ENCODE measurements around the gene PAK1. TPM values are rescaled to one million over a fixed set of nuclear protein-coding genes. Genes with fewer than 3 reads are reported as not detected.

The PAK1 gene
- total RNA-seq, 1 experiment from 2014 or later: 80.0 TPM

DNA sequence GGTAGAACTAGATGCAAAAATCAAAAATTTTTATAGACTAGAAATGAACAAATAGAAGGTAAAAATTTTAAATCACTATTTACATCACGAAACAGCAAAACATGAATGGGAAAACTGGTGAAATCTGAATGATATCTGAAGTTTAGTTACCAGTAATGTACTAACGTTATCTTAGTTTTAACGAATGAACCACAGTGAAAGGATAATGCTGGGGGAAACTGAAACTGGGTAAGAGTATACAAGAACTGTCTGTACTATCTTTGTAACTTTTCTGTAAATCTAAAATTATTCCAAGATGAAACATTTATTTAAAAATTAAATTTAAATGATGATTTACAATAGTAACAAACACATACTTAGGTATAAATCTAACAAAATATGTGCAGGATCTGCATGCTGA, 179.9 kb downstream of the PAK1 start:
- no peak overlapping the region for H3K4me3 ChIP-seq
- no peak for DNase-seq
- no peak overlapping the region for H3K4me2 ChIP-seq
- H4K20me1 ChIP-seq (ENCODE audit: insufficient read depth): no peaks in the 10 kb centered on the region
- H3K79me2 ChIP-seq (ENCODE audit: low read depth): no peaks in the 10 kb centered on the region
- H3K9me2 ChIP-seq (ENCODE audit: insufficient read depth): no peaks in the 10 kb centered on the region
- H3F3A ChIP-seq (ENCODE audit: insufficient read depth, low read depth): peaks cover 11% of the 10 kb centered on the region
- TF ChIP-seq, protein P1, sequence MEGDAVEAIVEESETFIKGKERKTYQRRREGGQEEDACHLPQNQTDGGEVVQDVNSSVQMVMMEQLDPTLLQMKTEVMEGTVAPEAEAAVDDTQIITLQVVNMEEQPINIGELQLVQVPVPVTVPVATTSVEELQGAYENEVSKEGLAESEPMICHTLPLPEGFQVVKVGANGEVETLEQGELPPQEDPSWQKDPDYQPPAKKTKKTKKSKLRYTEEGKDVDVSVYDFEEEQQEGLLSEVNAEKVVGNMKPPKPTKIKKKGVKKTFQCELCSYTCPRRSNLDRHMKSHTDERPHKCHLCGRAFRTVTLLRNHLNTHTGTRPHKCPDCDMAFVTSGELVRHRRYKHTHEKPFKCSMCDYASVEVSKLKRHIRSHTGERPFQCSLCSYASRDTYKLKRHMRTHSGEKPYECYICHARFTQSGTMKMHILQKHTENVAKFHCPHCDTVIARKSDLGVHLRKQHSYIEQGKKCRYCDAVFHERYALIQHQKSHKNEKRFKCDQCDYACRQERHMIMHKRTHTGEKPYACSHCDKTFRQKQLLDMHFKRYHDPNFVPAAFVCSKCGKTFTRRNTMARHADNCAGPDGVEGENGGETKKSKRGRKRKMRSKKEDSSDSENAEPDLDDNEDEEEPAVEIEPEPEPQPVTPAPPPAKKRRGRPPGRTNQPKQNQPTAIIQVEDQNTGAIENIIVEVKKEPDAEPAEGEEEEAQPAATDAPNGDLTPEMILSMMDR (conservative IDR thresholded peaks at IDR 0.05): no peak
- no peak for TF ChIP-seq EZH2 (IDR thresholded peaks at IDR 0.05; ENCODE audit: low read depth)
- no TSS peak for BruUV-seq (replicated peaks)
- H2AFZ ChIP-seq: no peak overlapping the region
- POLR2A ChIA-PET (ENCODE audit: unreplicated experiment): no interaction called here
- no peak overlapping the region for H3K27ac ChIP-seq
- H3K27me3 ChIP-seq (ENCODE audit: insufficient read depth, low read depth): no peaks in the 10 kb centered on the region
- H3K9me3 ChIP-seq (ENCODE audit: insufficient read depth, low read depth): no peaks in the 10 kb centered on the region
- intact Hi-C loops (cut with micrococcal nuclease; ENCODE audit: unreplicated experiment): no loop called here
- peaks cover 12% of the 10 kb centered on the region for H3K4me1 ChIP-seq (replicated peaks; ENCODE audit: insufficient read depth)
- CTCF ChIA-PET: no interaction called here
- H3K36me3 ChIP-seq (ENCODE audit: low read depth): no peaks in the 10 kb centered on the region

DNA sequence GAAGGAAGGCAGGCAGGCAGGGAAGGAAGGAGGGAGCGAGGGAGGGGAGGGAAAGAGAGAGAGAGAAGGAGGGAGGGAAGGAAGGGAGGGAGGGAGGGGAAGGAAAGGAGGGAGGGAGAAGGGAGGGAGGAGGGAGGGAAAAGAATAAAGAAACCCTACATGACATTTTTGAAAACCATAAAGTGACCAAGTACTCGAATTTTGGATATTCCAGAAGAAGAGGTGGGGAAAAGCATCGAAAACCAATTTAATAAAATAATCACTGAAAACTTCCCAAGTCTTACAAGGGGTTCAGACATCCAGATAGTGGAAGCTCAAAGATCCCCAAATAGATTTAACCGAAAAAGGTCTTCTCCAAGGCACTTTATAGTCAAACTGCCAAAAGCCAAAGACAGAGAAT, 184.2 kb downstream of the PAK1 start:
- no peak for TF ChIP-seq EZH2 (IDR thresholded peaks at IDR 0.05; ENCODE audit: low read depth)
- TF ChIP-seq, protein P1 (conservative IDR thresholded peaks at IDR 0.05): no peak
- Histone ChIP-seq H3K4me3 (no peak overlapping the region), H3K4me1 (replicated peaks; ENCODE audit: insufficient read depth) (peaks cover 8% of the 10 kb centered on the region; the same call in 1 of the 2 replicates), H2AFZ (no peak overlapping the region), H3K4me2 (no peak overlapping the region), H3F3A (ENCODE audit: insufficient read depth, low read depth) (no peaks in the 10 kb centered on the region), H3K79me2 (ENCODE audit: low read depth) (no peaks in the 10 kb centered on the region), H3K36me3 (ENCODE audit: low read depth) (no peaks in the 10 kb centered on the region), H3K9me3 (ENCODE audit: insufficient read depth, low read depth) (no peaks in the 10 kb centered on the region), H3K9me2 (ENCODE audit: insufficient read depth) (no peaks in the 10 kb centered on the region), H3K27me3 (ENCODE audit: insufficient read depth, low read depth) (no peaks in the 10 kb centered on the region), H3K27ac (no peak overlapping the region), H4K20me1 (ENCODE audit: insufficient read depth) (no peaks in the 10 kb centered on the region)
- DNase-seq: no peak
- POLR2A ChIA-PET (ENCODE audit: unreplicated experiment): interaction anchor here (0.7 kb wide), 1 partner anchor 549 kb away, joined by 7 read pairs; no protein-coding TSS in a partner anchor
- BruUV-seq (replicated peaks): no TSS peak
- intact Hi-C loops (cut with micrococcal nuclease; ENCODE audit: unreplicated experiment): no loop called here
- CTCF ChIA-PET: no interaction called here

DNA sequence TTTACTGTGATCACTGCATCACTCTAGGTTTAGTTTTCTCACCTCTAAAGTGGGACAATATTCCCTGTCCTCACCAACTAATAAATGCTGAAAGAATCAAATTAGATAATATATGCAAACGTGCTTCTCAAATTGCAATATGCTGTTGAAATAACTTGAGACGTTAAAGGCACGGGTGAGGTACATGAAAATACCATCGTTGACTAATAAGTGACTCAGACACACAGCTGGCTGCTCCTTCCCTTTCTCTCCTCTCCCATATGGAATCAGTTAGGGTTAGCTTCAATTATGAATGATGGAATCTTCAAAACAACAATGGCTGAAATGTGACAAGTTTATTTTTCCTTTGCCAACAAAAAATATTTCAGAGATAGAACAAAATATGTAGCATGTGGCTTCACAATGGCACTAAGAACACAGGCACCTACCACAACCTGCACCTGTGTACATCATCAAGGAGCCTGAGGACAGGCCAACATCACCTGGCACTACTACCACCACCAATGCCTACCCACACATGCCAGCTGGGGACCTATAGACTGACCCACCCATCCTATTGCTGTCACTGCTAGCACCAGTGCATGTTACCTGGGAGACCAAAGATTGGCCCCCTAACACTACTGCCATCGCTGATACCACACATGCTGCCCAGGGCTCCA, 186.2 kb downstream of the PAK1 start:
- Histone ChIP-seq H3K9me2 (ENCODE audit: insufficient read depth) (no peaks in the 10 kb centered on the region), H3K4me2 (0 out of 2 replicates have a peak overlapping the region, but pooled peaks have one; percentile 5), H3K9me3 (ENCODE audit: insufficient read depth, low read depth) (no peaks in the 10 kb centered on the region), H2AFZ (no peak overlapping the region), H3K27me3 (ENCODE audit: insufficient read depth, low read depth) (no peaks in the 10 kb centered on the region), H4K20me1 (ENCODE audit: insufficient read depth) (no peaks in the 10 kb centered on the region), H3F3A (ENCODE audit: insufficient read depth, low read depth) (no peaks in the 10 kb centered on the region), H3K27ac (no peak overlapping the region), H3K4me1 (replicated peaks; ENCODE audit: insufficient read depth) (peaks cover 8% of the 10 kb centered on the region; the same call in 1 of the 2 replicates), H3K79me2 (ENCODE audit: low read depth) (no peaks in the 10 kb centered on the region), H3K4me3 (no peak overlapping the region), H3K36me3 (ENCODE audit: low read depth) (no peaks in the 10 kb centered on the region)
- intact Hi-C loops (cut with micrococcal nuclease; ENCODE audit: unreplicated experiment): no loop called here
- BruUV-seq (replicated peaks): no TSS peak
- CTCF ChIA-PET: interaction anchor here (0.6 kb wide), 1 partner anchor 300 kb away, joined by 6 read pairs; no protein-coding TSS in a partner anchor
- no peak for TF ChIP-seq EZH2 (IDR thresholded peaks at IDR 0.05; ENCODE audit: low read depth)
- TF ChIP-seq, protein P1 (conservative IDR thresholded peaks at IDR 0.05): no peak
- POLR2A ChIA-PET (ENCODE audit: unreplicated experiment): no interaction called here
- peak; percentile 12 to 58 for DNase-seq
